WTC11 (cell line): ENCODE data around the gene IFT25. TPM values are rescaled to one million over a fixed set of nuclear protein-coding genes. Genes with fewer than 3 reads are reported as not detected.

ENCODE experiments used
- ATAC-seq: fragments of 200-7000 bp; cut with Tn5 transposase; 2 replicates; pipeline ENCODE4 v1.10.0; 2021; ENCODE audit warnings: mild to moderate bottlenecking, moderate library complexity
- CTCF ChIA-PET: fragments of 300-600 bp; sonication (Branson Sonifier 250); formaldehyde crosslinking; loops from one replicate; lab custom pipeline; 2021; ENCODE audit warnings: antibody characterized with exemption; lab: Charles Lee
- POLR2A ChIA-PET: fragments of 350-600 bp; sonication (Branson Sonifier 250); formaldehyde crosslinking; loops from one replicate; lab custom pipeline; 2021; ENCODE audit warnings: antibody characterized with exemption; lab: Charles Lee
- DNase-seq: peaks from one replicate; pipeline ENCODE4 v3.0.0; 2021; ENCODE audit warnings: low spot score
- H3K27ac Mint-ChIP-seq: 2 replicates; pipeline ENCODE4 v1.8.0; 2021; ENCODE audit warnings: mixed read lengths
- H3K27me3 Mint-ChIP-seq: 2 replicates; pipeline ENCODE4 v1.8.0; 2021; ENCODE audit warnings: low read depth, mild to moderate bottlenecking, moderate library complexity, mixed read lengths
- H3K36me3 Mint-ChIP-seq: 2 replicates; pipeline ENCODE4 v1.8.0; 2021; ENCODE audit warnings: mixed read lengths
- H3K4me1 Mint-ChIP-seq: 2 replicates; pipeline ENCODE4 v1.8.0; 2022; ENCODE audit warnings: mixed read lengths
- H3K4me3 Mint-ChIP-seq: 2 replicates; pipeline ENCODE4 v1.8.0; 2021; ENCODE audit warnings: mild to moderate bottlenecking, moderate library complexity, mixed read lengths
- H3K9me3 Mint-ChIP-seq: 2 replicates; pipeline ENCODE4 v1.8.0; 2021; ENCODE audit warnings: mixed read lengths
- ESRRA ChIP-seq: sonication (generic); formaldehyde crosslinking; IDR thresholded peaks from 2 replicates; pipeline ENCODE4 v1.8.1; 2022; ENCODE audit warnings: mild to moderate bottlenecking, missing genetic modification reagents, borderline replicate concordance
- FOXJ3 ChIP-seq: sonication (generic); formaldehyde crosslinking; IDR thresholded peaks from 2 replicates; pipeline ENCODE4 v1.9.0; 2021; ENCODE audit warnings: missing genetic modification reagents, mild to moderate bottlenecking, borderline replicate concordance
- FOXP1 ChIP-seq: sonication (generic); formaldehyde crosslinking; IDR thresholded peaks from 2 replicates; pipeline ENCODE4 v1.8.0; 2022; ENCODE audit warnings: missing genetic modification reagents, mild to moderate bottlenecking, moderate library complexity, borderline replicate concordance
- GABPB1 ChIP-seq: sonication (generic); formaldehyde crosslinking; IDR thresholded peaks from 2 replicates; pipeline ENCODE4 v1.8.1; 2023; ENCODE audit warnings: mild to moderate bottlenecking, missing genetic modification reagents
- JUN ChIP-seq: sonication (generic); formaldehyde crosslinking; IDR thresholded peaks from 2 replicates; pipeline ENCODE4 v1.8.0; 2023; ENCODE audit warnings: mild to moderate bottlenecking, missing genetic modification reagents
- MLX ChIP-seq: sonication (generic); formaldehyde crosslinking; IDR thresholded peaks from 2 replicates; pipeline ENCODE4 v1.8.1; 2023; ENCODE audit warnings: mild to moderate bottlenecking, missing genetic modification reagents, moderate library complexity
- MXD4 ChIP-seq: fragments of 250-450 bp; sonication (Bioruptor Pico); IDR thresholded peaks from 2 replicates; pipeline ENCODE4 v1.8.0; 2021; ENCODE audit warnings: mild to moderate bottlenecking, moderate library complexity, borderline replicate concordance
- NR1H2 ChIP-seq: sonication (generic); formaldehyde crosslinking; IDR thresholded peaks from 2 replicates; pipeline ENCODE4 v1.9.0; 2021; ENCODE audit warnings: mild to moderate bottlenecking, moderate library complexity, missing genetic modification reagents
- OVOL2 ChIP-seq: fragments of 250-450 bp; sonication (Bioruptor Pico); IDR thresholded peaks from 2 replicates; pipeline ENCODE4 v1.9.0; 2021; ENCODE audit warnings: mild to moderate bottlenecking, borderline replicate concordance
- RORB ChIP-seq: fragments of 250-450 bp; sonication (Bioruptor Pico); IDR thresholded peaks from 2 replicates; pipeline ENCODE4 v1.9.0; 2021; ENCODE audit warnings: mild to moderate bottlenecking
- ZNF396 ChIP-seq: fragments of 250-450 bp; sonication (Bioruptor Pico); IDR thresholded peaks from 2 replicates; pipeline ENCODE4 v1.8.0; 2021; ENCODE audit warnings: mild to moderate bottlenecking, moderate library complexity, borderline replicate concordance
- ZNF532 ChIP-seq: fragments of 250-450 bp; sonication (Bioruptor Pico); IDR thresholded peaks from 2 replicates; pipeline ENCODE4 v1.9.0; 2021; ENCODE audit warnings: mild to moderate bottlenecking, borderline replicate concordance
- total RNA-seq: library from RNA; stranded (reverse); gene quantifications from 3 replicates; pipeline ENCODE4 v1.2.3, GENCODE V29; 2021
- TF ChIP-seq, protein P1 (sequence below): sonication (generic); formaldehyde crosslinking; IDR thresholded peaks from 2 replicates; pipeline ENCODE4 v1.8.0; 2023; ENCODE audit warnings: mild to moderate bottlenecking, missing genetic modification reagents
- TF ChIP-seq, protein P2 (sequence below): sonication (generic); formaldehyde crosslinking; IDR thresholded peaks from 2 replicates; pipeline ENCODE4 v1.8.1; 2022; ENCODE audit warnings: low read depth, mild to moderate bottlenecking, moderate library complexity, missing genetic modification reagents, borderline replicate concordance
- TF ChIP-seq, protein P3 (sequence below): sonication (generic); formaldehyde crosslinking; IDR thresholded peaks from 2 replicates; pipeline ENCODE4 v1.8.0; 2023; ENCODE audit warnings: missing genetic modification reagents

The IFT25 gene
- total RNA-seq, 1 experiment from 2014 or later = 22.6 TPM

- TF ChIP-seq, protein P1, sequence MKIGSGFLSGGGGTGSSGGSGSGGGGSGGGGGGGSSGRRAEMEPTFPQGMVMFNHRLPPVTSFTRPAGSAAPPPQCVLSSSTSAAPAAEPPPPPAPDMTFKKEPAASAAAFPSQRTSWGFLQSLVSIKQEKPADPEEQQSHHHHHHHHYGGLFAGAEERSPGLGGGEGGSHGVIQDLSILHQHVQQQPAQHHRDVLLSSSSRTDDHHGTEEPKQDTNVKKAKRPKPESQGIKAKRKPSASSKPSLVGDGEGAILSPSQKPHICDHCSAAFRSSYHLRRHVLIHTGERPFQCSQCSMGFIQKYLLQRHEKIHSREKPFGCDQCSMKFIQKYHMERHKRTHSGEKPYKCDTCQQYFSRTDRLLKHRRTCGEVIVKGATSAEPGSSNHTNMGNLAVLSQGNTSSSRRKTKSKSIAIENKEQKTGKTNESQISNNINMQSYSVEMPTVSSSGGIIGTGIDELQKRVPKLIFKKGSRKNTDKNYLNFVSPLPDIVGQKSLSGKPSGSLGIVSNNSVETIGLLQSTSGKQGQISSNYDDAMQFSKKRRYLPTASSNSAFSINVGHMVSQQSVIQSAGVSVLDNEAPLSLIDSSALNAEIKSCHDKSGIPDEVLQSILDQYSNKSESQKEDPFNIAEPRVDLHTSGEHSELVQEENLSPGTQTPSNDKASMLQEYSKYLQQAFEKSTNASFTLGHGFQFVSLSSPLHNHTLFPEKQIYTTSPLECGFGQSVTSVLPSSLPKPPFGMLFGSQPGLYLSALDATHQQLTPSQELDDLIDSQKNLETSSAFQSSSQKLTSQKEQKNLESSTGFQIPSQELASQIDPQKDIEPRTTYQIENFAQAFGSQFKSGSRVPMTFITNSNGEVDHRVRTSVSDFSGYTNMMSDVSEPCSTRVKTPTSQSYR (CRISPR knock-in tag) = no peak
- TF ChIP-seq RORB = no peak
- TF ChIP-seq, protein P2, sequence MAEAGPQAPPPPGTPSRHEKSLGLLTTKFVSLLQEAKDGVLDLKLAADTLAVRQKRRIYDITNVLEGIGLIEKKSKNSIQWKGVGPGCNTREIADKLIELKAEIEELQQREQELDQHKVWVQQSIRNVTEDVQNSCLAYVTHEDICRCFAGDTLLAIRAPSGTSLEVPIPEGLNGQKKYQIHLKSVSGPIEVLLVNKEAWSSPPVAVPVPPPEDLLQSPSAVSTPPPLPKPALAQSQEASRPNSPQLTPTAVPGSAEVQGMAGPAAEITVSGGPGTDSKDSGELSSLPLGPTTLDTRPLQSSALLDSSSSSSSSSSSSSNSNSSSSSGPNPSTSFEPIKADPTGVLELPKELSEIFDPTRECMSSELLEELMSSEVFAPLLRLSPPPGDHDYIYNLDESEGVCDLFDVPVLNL (CRISPR knock-in tag) = no peak
- no peak for TF ChIP-seq ESRRA
- no peak for TF ChIP-seq MLX (CRISPR knock-in tag)
- no peak for TF ChIP-seq MXD4 (CRISPR knock-in tag)
- no peak for TF ChIP-seq ZNF532 (CRISPR knock-in tag)
- no peak for TF ChIP-seq NR1H2 (CRISPR knock-in tag)
- TF ChIP-seq, protein P3, sequence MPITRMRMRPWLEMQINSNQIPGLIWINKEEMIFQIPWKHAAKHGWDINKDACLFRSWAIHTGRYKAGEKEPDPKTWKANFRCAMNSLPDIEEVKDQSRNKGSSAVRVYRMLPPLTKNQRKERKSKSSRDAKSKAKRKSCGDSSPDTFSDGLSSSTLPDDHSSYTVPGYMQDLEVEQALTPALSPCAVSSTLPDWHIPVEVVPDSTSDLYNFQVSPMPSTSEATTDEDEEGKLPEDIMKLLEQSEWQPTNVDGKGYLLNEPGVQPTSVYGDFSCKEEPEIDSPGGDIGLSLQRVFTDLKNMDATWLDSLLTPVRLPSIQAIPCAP (CRISPR knock-in tag) = no peak
- no peak for TF ChIP-seq FOXP1
- no peak for TF ChIP-seq JUN (CRISPR knock-in tag)
Observed at GRCh38 chr1:53891678-53892077, 53.8 kb downstream of the IFT25 start (continued).

- no peak overlapping the region for H3K27ac Mint-ChIP-seq
- no peak for ATAC-seq
- no peak overlapping the region for H3K4me3 Mint-ChIP-seq
- TF ChIP-seq, protein P2 (CRISPR knock-in tag) = no peak
- no peak for TF ChIP-seq FOXJ3 (CRISPR knock-in tag)
- no peak for TF ChIP-seq OVOL2 (CRISPR knock-in tag)
- no peak for TF ChIP-seq NR1H2 (CRISPR knock-in tag)
- TF ChIP-seq ZNF396 (CRISPR knock-in tag) = no peak
- TF ChIP-seq GABPB1 (CRISPR knock-in tag) = no peak
- TF ChIP-seq, all 79 proteins: peak for 0
- DNase-seq = no peak
- Mint-ChIP-seq H3K27me3 (peaks cover 19% of the 10 kb centered on the region), H3K9me3 (no peaks in the 10 kb centered on the region), H3K36me3 (peaks cover 8% of the 10 kb centered on the region; the same call in 1 of the 2 replicates), H3K4me1 (peaks cover 10% of the 10 kb centered on the region)
- ChIA-PET CTCF (no interaction called here), POLR2A (no interaction called here)
Observed at GRCh38 chr1:53891018-53891417, 54.5 kb downstream of the IFT25 start.
